ENCODE measurements around the gene EFCAB11.

DNA sequence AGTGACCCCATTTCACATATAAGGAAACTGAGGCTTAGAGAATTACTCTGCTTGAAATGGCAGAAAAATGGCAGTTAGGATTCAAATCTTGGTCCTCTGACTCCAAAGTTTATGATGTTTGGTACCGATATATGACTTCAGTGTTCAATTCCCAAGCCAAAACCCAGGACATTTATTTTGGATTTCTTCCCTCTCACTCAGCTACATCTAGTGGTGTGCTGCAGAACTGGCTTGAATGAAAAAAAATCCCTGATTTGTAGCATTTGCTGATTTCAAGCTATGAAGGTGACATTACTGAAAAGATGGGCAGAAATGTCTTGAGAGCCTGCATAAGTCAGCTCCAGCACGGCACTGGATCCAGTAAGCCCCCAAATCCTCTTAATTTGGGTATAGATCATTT, 106.4 kb downstream of the EFCAB11 start:
- TF ChIP-seq, protein P1, sequence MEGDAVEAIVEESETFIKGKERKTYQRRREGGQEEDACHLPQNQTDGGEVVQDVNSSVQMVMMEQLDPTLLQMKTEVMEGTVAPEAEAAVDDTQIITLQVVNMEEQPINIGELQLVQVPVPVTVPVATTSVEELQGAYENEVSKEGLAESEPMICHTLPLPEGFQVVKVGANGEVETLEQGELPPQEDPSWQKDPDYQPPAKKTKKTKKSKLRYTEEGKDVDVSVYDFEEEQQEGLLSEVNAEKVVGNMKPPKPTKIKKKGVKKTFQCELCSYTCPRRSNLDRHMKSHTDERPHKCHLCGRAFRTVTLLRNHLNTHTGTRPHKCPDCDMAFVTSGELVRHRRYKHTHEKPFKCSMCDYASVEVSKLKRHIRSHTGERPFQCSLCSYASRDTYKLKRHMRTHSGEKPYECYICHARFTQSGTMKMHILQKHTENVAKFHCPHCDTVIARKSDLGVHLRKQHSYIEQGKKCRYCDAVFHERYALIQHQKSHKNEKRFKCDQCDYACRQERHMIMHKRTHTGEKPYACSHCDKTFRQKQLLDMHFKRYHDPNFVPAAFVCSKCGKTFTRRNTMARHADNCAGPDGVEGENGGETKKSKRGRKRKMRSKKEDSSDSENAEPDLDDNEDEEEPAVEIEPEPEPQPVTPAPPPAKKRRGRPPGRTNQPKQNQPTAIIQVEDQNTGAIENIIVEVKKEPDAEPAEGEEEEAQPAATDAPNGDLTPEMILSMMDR (IDR thresholded peaks at IDR 0.05), result peak in 7 of 12 donors; percentile 16 to 40 (median 31)
- no peak for TF ChIP-seq POLR2A (IDR thresholded peaks at IDR 0.05)
